Measurements from ENCODE around the gene KCNG3. TPM values are rescaled to one million over a fixed set of nuclear protein-coding genes. Genes with fewer than 3 reads are reported as not detected.

Gene KCNG3
- total RNA-seq, 4 donors from 2014 or later = 0.27 to 1.1 (median 0.74) TPM

DNA sequence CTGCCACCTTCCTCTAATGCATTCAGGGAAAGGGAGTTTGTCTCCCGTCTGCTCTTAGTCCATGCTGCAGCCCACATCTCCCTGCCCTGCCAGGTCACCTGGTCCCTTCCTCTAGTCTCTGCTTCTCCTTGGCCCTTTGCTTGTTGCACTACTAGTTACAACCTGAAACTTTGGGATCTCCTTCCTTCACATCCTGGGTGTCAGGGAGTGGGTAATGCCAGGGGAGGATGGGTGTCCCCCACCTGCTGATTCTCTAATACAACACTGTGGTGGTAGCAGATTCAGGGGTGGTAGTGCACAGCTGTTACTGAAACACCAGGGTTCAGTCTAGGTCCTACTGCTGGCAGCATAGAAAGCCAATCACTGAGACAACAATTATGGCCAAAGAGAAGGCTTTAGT is 101.6 kb downstream of the KCNG3 start:
- no peaks in the 10 kb centered on the region for H3K4me1 ChIP-seq
- no peaks in the 10 kb centered on the region for H3K27me3 ChIP-seq
- H3K4me3 ChIP-seq = no peak overlapping the region
- DNase-seq = no peak
- H3K36me3 ChIP-seq = no peaks in the 10 kb centered on the region
- H3K9me3 ChIP-seq = no peaks in the 10 kb centered on the region
- TF ChIP-seq POLR2A (IDR thresholded peaks at IDR 0.05) = no peak
- TF ChIP-seq, protein P1, sequence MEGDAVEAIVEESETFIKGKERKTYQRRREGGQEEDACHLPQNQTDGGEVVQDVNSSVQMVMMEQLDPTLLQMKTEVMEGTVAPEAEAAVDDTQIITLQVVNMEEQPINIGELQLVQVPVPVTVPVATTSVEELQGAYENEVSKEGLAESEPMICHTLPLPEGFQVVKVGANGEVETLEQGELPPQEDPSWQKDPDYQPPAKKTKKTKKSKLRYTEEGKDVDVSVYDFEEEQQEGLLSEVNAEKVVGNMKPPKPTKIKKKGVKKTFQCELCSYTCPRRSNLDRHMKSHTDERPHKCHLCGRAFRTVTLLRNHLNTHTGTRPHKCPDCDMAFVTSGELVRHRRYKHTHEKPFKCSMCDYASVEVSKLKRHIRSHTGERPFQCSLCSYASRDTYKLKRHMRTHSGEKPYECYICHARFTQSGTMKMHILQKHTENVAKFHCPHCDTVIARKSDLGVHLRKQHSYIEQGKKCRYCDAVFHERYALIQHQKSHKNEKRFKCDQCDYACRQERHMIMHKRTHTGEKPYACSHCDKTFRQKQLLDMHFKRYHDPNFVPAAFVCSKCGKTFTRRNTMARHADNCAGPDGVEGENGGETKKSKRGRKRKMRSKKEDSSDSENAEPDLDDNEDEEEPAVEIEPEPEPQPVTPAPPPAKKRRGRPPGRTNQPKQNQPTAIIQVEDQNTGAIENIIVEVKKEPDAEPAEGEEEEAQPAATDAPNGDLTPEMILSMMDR (IDR thresholded peaks at IDR 0.05) = no peak
- no peak overlapping the region for H3K27ac ChIP-seq

Small RNAs within 50 kb of the gene (small RNA-seq; reads per million reads assigned to genes)
- 0 reads per million in 2 donors for gene RF00017
- 0 reads per million in 2 donors for gene RF00612

Other genes starting within 250 kb of the KCNG3 start
- 100 to 1,000 TPM in 2 of 4 donors, 10 to 100 TPM in 2; 77.3 to 143 (median 101) TPM for gene COX7A2L, start 132.8 kb downstream of the KCNG3 start, total RNA-seq
- 10 to 100 TPM; 20.0 to 87.5 (median 34.2) TPM for gene MTA3, start 74.7 kb upstream of the KCNG3 start, total RNA-seq

Data from Peyer's patch (tissue), 4 donors.